Spleen (tissue), 7 donors: ENCODE results near the gene BOD1.
A peak's percentile ranks its signal among the peaks of the same experiment; 100 is the strongest.

Source experiments
- CTCF ChIP-seq, 11 experiments: fragments of 200-600 bp in 7 of 11; fragments of 450-650 bp in 4 of 11; sonication (generic) in 4 of 11; IDR thresholded peaks in 8 of 11; conservative IDR thresholded peaks in 3 of 11; 1 replicate in 7 of 11; 2 replicates in 4 of 11; pipeline versions ENCODE4 v1.4.0 to v1.8.0; 2016 to 2021; ENCODE audit warnings: antibody characterized with exemption in 11 of 11, inconsistent platforms in 4 of 11, mild to moderate bottlenecking in 1 of 11
- POLR2A ChIP-seq, 3 donors: fragments of 450-650 bp; IDR thresholded peaks; one replicate each; pipeline ENCODE4 v1.5.1; 2017; ENCODE audit warnings: antibody characterized with exemption in 3 of 3, mild to moderate bottlenecking in 1 of 3
- POLR2AphosphoS5 ChIP-seq, 3 donors: sonication (generic); formaldehyde crosslinking; IDR thresholded peaks; one replicate each; pipeline ENCODE4 v1.5.1; 2017; ENCODE audit warnings: antibody characterized with exemption in 3 of 3
- donor health status: DM: no; HTN: no; CAD: no; lungs with moderate emphysema.
- donor health status: DM: no; HTN: no; CAD: no.
- donor health status: DM: no; HTN: no; CAD: no.

DNA sequence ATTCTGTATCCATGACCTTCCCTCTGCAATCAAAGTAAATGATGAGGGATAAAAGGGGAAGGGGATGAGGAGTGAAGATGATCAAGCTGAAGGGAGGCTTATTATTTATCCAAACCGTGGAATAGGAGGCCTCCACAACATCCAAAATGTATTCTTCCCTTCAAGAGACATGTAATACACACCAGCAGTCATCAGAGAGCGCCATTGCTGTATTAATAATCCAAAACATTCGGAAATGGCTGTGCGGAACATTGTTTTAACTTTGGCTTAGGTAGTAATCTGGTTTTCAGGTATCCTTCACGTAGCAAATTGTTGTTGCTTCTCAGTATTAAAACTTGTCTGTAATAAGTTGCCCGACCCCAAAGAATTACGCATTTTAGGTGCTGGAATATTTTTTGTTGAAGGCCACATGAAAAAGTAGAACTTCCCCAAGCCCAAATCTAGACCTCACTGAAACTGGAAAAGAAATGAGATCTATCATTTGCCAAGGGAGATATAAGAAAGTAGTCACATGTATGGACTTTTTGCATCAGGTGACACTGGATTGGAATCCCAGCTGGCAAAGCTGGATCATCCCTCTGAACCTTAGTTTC, 2.6 kb upstream of the BOD1 start:
- TF ChIP-seq CTCF (IDR thresholded peaks at IDR 0.05 in 8 of 11, conservative IDR thresholded peaks at IDR 0.05 in 3 of 11) = peak; percentile 44 to 93 (median 82)
- TF ChIP-seq POLR2AphosphoS5 (IDR thresholded peaks at IDR 0.05) = no peak
- TF ChIP-seq POLR2A (IDR thresholded peaks at IDR 0.05) = no peak
